Fibroblast of skin of back (primary cell): Measurements from ENCODE around the gene NBAS.
"Not testable (repeated sequence)": the region's sequence is repeated elsewhere in the genome, so short reads cannot be mapped to it uniquely, and the experiment has no call there.

Experiments used
- DNase-seq: peaks from one replicate; pipeline ENCODE4 v3.0.0-alpha.2; 2013

The NBAS gene

GRCh38 chr2:15260196-15260595 lies 300.9 kb downstream of the NBAS start:
- no peak for DNase-seq

GRCh38 chr2:15259356-15259756 lies 301.8 kb downstream of the NBAS start:
- DNase-seq: no peak

DNA sequence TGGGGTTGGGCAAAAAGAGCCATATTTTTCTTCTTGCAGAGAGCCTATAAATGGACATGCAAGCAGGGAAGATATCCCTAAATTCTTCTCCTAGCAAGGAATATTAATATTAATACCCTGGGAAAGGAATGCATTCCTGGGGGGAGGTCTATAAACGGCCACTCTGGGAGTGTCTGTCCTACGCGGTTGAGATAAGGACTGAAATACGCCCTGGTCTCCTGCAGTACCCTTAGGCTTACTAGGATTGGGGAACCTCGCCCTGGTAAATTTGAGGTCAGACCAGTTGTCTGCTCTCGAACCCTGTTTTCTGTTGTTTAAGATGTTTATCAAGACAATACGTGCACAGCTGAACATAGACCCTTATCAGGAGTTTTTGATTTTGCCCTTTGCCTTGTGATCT lies 302.7 kb downstream of the NBAS start:
- DNase-seq: not testable (repeated sequence)

DNA sequence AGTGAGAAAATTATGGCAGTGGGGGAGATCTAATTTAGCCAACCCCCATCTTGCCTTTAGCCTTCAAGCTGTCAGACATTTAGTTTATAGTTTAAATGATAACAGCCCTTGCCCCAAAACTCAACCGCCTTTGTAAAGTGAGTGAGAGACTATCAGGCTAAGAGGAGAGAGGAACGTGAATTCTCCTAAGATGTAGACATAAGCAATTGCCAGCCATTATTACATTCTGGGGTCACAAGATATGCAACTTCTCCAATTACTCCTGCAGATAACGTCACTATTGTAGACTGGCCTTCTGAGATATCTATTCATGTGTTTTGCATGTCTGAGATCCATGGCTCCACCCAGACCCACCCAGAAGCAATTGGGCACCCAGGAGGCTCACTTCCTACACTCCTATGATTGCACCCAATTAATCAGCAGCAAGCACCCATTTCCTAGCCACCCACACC lies 307.3 kb downstream of the NBAS start:
- no peak for DNase-seq

DNA sequence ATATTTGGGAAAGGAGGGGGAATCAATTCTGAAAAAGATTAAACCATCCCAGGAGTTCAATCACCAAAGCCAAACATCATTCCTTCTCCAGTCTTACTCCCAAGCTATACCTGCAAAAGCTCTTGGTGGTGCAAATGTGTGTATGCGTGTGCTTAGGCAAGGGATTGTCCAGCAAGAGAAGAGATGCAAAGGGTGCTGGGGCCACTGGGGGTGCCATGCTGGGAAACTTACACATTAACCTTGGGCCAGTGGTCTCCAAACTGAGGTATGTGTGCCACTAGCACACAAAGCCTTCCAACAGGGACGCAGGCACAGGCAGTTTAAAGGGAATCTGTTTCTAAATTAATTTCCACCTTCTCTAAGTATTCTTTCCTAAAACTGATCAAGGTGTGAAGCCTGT lies 307.9 kb downstream of the NBAS start:
- no peak for DNase-seq

- peak; percentile 6 for DNase-seq
Observed at GRCh38 chr2:15251753-15252152, 309.4 kb downstream of the NBAS start.

DNA sequence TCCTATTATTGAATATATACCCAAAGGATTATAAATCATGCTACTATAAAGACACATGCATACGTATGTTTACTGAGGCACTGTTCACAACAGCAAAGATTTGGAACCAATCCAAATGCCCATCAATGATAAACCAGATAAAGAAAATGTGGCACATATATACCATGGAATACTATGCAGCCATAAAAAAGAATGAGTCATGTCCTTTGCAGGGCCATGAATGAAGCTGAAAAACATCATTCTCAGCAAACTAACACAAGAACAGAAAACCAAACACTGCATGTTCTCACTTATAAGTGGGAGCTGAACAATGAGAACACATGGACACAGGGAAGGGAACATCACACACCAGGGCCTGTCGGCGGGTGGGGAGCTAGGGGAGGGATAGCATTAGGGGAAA lies 310.2 kb downstream of the NBAS start:
- not testable (repeated sequence) for DNase-seq

- no peak for DNase-seq
Observed at GRCh38 chr2:15246870-15247269, 314.3 kb downstream of the NBAS start.

GRCh38 chr2:15243762-15244161 lies 317.4 kb downstream of the NBAS start:
- DNase-seq: peak; percentile 30

DNA sequence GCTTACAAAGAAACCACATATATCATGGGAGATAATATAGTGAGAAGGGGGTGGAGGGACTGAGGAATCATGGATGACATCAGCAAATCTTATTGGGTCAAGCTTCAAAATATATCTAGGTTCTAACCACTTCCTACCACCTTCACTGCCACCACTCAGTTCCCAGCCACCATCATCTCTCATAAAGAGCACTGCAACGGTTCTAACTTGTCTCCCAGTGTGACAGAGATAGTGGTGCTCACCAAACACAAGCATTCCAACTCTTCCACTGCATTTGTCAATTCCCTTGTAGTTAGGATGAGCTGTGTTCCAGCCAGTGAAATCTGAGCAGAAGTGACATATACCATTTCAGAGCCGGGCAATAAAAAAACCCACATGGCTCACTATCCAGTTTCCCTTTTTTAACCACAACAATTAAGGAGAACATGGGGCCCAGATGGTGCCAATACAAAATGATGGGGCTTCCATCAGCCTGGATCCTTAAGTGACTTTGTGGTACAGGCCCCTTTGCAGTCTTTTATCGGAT lies 318.1 kb downstream of the NBAS start:
- no peak for DNase-seq

GRCh38 chr2:15241929-15242328 lies 319.2 kb downstream of the NBAS start:
- DNase-seq: no peak

- no peak for DNase-seq
Observed at GRCh38 chr2:15241201-15241600, 319.9 kb downstream of the NBAS start.

- DNase-seq: no peak
Observed at GRCh38 chr2:15238028-15238427, 323.1 kb downstream of the NBAS start.

DNA sequence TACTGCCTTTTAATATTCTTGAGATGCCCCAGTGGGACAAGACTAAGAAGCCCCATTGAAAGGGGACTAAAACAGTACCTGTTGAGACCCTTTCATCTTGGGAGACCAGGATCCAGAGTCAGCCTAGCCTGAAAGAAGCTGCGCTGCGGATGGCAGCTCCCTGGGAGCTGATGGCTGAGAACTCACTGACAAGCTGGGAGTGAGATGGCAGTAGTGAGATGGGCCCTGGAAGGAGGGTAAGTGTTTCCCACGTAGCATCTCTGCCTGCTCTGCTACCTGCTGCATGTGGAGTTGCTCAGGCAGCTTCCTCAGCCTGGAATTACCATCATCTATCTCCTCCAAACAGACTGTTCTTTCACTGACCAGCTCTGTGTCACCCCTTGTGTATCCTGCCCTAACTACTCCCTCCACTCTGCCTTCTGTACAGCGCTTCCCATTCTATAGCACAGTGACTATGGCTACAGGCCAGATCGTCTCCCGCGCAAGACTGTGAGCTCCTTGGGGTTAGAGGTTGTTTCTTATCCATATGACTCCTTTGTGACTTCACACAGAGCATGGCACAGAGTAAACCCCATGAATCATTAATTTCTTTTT lies 330.4 kb downstream of the NBAS start:
- no peak for DNase-seq

DNA sequence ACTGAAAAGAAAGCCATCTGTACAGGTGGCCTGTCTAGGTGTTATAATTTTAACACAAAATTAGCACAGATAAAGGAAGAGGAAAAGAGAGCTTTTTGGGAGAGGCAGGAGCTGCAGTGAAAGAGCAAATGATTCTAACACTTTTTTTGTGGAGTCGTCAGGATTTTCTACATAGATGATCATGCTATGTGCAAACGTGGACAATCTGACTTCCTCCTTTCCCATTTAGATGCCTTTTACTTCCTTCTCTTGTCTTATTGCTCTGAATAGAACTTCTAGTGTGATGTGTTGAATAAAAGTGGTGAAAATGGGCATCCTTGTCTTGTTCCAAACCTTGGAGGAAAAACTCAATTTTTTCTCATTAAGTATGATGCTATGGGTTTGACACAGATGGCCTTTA lies 334.5 kb downstream of the NBAS start:
- no peak for DNase-seq

DNA sequence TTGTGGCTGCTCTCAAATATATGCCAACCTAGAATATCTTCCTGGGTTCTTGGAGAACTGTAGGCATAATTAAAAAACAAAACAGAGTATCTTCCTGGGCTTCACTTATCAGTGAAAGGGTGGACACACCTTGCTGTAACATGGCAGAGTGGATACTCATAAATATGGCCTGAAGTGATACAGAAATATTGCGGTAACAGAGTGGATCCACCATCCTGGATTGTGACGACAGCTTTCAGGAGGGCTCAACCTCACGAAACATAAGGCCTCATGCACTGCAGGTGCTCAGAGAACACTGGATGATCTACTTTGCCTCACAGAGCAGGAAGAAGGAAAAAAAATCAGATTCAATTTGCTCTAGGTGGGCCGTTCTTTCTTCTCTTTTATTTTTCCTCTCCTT lies 336.0 kb downstream of the NBAS start:
- no peak for DNase-seq

GRCh38 chr2:15224641-15225040 lies 336.5 kb downstream of the NBAS start:
- no peak for DNase-seq

- peak; percentile 63 for DNase-seq
Observed at GRCh38 chr2:15223887-15224286, 337.2 kb downstream of the NBAS start.

GRCh38 chr2:15222856-15223255 lies 338.3 kb downstream of the NBAS start:
- DNase-seq: peak; percentile 5

DNA sequence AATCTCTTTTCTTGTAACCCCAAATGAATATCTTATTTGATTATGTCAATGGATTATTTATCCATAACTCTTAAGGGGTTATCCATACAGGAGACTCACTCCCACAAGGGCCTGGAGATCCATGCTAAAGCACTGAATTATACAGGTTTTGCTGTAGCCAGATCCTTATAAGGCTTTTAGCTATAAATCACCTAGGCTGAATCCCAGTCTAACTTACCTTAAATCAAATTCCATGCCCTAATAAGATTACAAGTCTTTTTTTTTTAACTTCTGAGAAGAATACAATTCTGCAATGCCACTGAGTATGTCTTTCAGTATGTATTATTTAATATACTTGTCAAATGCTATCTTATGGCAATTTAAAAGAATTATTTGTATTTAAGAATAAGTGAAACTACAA lies 340.5 kb downstream of the NBAS start:
- DNase-seq: no peak

- no peak for DNase-seq
Observed at GRCh38 chr2:15218423-15219086, 342.6 kb downstream of the NBAS start.

- no peak for DNase-seq
Observed at GRCh38 chr2:15212249-15212648, 348.9 kb downstream of the NBAS start.

DNA sequence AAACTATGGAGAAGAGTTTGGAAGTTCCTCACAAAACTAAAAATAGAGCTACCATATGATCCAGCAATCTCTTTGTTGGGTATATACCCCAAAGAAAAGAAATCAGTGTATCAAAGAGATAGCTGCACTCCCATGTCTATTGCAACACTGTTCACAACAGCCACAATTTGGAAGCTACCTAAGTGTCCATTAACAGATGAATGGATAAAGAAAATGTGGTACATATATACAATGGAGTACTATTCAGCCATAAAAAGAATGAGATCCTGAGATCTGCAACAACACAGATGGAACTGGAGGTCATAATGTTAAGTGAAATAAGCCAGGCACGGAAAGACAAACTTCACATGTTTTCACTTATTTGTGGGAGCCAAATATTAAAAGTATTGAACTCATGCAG lies 350.6 kb downstream of the NBAS start:
- not testable (repeated sequence) for DNase-seq

GRCh38 chr2:15206419-15206818 lies 354.7 kb downstream of the NBAS start:
- DNase-seq: no peak
